ENCODE data around the gene SLIT3.

The SLIT3 gene

DNA sequence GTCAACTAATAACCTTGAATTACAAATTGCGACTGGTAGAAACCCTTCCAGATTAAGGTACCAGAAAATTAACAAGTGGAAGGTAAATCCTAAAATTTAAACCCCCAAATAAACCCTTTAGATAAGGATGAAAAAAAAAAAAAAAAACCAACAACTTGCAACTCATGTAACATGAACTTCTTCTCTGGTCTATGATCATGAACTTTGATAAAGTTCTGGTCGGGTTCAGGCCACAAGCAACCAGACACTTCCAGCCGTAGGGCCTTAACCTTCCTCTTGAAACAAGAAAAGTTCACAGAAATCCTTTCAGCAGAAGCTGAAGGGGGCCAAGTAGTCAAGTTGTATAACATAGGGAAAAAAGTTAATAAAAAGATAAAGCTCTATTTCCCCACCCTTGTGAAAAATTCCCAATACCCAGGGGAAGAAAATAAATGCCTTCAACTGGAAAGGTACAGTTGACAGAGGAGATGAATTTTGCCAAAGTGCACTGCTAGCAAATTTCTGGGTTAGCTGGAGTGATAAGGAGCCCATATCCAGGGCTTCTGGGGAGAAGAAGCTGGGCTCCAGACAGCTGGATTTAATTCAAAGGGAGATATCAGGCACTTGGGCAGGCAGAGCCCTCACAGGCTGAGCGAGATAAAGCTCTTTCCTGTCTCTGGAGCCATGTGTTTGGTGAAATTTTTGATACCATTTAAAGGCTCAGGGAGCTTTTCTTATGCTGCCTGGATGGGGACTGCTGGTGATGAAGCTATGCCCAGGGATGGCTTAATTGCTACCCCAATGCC, 487.6 kb downstream of the SLIT3 start:
- DNase-seq = no peak

DNA sequence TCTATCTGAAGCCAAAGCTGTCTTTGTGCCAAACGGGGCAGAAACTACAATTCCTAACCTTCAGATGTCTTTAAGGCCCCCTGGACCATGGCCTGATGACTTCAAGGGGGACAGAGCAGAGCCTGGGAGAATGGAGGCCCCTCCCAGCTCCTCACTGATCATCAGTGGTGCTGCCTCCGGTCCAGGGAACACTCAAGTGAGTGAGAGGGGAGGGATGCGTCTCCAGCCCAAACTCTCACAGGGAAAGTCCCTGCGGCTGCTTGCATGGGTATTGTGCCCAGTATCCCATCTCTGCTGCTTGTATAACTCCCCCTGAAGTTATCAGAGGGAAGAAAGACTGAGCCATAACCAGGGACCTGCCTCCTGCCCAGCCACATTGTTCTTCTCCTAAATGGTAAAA, 490.3 kb downstream of the SLIT3 start:
- no peak for DNase-seq

DNA sequence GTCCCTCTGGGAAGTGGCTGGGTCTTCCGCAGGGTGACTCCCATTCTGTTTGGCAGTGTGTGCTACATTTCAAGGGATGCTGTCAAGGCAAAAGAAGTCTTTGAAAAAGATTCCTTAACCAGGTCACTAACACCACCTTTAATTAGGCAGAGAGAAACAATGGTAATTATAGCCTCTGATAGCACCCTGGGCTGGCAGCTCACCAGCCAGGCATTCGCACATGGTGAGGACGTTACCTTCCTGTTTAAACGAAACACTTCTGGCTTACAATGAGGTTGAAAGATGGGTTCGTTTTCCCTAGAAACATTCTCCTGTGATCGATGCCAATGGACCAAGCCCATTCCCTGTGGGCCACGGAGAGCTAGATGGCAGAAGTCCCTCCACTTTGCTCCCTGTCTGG, 491.7 kb downstream of the SLIT3 start:
- no peak for DNase-seq

DNA sequence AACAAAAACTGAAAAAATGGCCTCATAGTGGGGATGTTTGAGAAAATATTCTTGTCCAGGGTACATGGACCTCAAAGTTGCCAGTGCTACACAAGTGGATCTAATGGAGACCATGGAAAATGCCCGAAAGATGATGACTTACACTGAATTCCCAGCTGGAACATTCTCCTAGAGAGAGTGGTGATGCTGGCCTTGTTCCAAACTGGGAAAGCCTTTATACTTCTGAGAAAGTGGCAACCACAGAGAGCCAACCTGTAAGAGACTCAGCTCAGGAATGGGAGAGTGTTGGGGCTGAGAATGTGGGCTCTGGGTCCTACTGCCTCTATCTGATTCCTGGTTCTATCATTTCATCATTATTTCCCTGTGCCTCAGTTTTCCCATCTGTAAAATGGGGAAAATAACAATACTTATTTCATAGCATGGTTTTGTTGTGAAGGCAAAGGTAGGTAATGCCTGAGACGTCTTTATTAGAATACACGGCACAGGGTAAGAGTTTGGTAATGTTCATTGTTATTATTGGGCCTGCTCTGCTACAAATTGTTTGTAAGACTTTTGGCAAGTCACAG, 492.8 kb downstream of the SLIT3 start:
- no peak for DNase-seq

DNA sequence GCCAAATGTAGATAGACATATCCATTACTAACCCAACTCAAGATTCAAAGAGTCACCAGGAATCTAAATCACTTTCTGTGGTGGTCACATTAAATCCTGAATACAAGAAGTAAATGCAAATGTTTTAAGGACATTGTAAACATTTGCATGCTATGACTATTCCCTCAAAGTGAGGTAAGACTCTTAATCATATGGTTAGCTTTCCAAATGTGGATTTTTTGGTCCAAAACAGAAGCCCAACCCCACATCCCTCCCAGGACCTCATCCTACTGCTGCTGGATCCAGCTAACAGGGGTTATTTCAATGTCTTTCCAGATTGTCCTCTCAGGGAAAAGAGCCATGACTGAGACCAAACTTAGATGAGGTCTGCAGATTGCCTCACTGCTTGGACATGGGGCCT, 493.7 kb downstream of the SLIT3 start:
- no peak for DNase-seq

DNA sequence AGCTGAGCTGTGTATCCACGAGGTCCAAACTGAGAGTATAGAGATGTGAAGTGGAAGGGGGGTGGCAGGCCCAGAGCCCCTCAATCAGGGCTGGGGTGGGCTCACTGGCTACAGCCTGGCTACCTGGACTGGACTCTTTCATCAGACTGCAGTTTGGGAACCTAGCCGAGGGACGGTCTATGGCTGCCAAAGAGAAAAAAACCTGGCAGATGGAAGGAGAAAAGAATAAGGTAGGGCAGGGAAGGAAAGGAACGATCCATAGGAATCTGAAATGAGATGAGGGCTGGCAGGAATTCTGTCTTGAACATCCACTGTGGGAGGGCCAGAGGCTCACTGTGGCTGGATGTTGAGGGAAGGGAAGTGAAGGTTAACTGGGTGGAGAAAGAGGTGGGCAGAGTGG, 497.4 kb downstream of the SLIT3 start:
- no peak for DNase-seq

DNA sequence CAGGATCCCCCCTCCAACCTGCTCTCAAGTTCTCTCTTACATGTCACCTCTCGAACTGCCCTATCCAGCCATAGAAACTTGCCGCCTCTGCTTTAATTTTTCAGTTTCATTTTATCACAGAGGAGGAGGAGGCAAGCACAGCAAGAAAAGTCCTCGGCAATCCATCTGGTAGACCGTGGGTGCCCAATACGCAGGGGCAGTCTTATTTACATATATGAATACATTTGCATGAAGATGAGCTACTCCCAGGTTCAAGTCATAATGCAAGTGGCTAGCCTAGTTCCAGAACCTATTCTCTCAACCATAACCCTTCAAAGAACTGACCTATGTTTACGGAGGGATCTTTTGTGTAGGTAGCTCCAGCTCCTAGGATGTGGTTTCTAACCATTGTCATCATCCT, 498.6 kb downstream of the SLIT3 start:
- DNase-seq = no peak

DNA sequence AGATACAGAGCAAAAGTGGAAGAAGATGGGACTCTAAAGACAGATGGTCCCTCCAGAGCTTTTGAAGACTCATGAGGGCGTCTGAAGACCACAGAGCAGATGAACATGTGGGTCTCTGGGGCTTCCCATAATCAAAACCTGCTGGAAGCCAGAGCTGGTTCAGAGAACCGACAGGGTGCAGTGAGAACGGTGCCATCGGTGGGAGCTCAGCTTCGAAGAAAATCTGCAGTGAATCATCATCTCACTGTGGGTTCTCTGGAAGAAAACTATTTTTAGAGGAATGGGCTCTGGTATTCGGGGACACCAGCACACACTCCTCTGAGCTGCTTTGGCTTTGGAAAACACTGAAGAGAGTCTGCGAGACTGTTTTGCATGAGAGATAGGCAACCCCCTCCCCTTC, 499.4 kb downstream of the SLIT3 start:
- DNase-seq = no peak

DNA sequence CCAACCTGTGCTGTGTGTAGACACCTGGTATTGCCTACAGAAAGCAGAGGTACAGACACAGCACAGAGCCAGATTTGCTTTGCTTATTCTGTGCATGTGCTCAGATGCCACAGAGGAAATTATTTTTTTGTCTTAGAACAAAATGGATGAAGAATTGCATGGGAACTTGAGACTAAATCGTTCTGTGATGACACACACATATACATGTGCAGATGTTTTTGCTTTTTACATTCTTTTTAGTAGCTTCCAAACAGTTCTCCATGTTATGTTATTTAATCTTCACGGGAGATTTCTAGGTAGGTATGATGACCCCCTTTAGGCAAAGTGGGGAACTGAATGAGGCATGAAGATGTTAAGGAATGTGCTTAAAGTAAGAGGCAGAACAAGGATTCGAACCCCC, 500.2 kb downstream of the SLIT3 start:
- no peak for DNase-seq

DNA sequence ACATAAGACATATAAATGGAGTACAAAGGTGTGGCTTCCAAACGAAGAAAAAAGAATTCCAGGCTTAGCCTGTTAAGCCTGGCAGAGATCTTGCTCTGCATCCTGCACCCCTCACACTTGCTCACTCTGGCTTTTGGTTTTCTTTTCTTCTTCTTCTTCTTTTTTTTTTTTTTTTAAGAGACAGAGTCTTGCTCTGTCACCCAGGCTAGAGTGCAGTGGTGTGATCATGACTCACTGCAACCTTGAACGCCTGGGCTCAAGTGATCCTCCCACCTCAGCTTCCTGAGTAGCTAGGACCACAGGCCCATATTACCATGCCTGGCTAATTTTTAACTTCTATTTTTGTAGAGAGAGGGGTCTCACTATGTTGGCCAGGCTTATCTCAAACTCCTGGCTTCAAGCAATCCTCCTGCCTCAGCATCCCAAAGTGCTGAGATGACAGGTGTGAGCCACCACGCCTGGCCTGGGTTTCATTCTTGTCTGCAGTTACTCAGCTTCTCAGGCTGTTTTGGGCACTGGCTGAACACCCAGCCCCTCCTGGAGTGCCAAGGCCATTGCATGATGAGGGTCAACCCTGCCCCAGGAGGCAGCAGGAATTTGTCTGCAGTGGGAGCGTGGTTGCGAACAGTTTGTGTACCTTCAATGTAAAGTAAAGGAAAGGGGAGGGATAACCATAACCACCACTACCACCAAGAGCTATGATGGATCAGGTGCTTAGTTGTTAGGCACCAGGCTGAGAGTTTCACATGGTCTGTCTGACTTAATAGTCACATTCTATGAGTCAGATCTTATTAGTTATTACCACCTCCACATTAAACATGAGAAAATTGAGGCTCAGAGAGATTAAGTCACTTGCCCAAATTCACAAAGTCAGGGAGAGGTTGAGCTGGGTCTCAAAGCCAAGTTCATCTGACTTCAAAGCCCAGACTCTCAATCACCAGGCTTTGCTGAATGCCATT, 502.6 kb downstream of the SLIT3 start:
- no peak for DNase-seq

DNA sequence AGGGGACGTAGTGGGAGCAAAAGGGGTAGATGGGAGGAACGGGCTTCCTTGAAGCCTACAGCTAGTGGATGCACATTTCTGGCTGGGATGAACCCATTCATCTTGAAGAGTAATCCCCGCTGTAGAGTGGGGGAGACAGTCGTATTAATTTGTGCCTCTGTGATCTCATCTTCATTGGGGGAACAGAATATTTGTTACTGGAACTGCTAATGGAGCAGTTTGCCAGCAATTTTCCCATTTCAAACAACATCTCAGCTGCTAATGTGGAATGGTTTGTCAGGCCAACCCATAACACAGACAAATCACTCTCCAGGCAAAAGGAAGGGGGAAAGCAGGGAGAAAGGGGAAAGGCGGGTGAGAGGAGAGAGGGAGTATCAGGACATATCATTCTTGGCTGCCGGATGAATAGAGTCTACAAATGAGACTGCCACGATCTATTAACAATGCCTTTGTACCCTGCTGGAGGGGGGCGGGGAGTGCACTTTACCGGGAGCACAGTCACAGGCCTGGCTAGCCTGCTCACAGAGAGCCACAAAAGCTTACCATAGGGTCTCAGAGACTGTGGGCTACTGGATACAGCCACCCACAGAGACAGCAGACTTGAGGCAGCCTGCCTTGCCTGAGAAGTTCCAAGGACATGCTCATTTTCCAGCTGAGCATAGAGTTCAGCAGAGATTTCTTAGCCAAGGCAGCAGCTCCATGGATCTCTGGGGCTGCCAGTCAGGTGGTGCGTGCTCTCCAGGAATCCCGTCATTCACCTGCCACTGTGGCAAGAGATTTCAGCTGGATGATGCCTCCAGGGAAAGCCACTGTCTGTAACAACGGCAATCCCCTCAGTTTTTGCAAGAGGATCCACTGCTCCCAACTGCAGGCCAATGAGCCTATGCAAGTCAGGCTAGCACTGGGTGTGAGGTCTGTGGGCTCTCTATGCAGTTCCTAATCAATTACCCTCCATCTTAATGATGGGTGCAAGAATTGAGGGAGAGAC, 504.1 kb downstream of the SLIT3 start:
- no peak for DNase-seq

DNA sequence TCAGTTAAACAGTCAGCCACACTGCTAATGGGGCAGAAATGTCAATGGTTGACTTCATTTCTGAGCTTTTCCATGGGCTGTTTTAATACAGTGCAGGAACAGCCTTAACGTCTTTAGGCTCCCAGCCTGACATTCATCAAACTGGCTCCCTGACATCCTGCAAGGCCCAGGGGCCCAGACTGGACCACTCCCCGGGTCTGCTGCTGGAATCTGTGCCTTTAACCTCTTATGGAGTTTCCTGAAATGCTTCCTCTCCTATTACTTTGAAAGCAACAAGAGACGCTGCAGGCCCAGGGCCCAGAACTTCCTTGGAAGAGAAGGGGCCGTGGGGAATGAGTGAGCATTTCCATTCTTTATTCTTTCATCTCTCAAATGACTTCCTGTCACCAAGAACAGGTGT, 504.9 kb downstream of the SLIT3 start:
- no peak for DNase-seq

DNA sequence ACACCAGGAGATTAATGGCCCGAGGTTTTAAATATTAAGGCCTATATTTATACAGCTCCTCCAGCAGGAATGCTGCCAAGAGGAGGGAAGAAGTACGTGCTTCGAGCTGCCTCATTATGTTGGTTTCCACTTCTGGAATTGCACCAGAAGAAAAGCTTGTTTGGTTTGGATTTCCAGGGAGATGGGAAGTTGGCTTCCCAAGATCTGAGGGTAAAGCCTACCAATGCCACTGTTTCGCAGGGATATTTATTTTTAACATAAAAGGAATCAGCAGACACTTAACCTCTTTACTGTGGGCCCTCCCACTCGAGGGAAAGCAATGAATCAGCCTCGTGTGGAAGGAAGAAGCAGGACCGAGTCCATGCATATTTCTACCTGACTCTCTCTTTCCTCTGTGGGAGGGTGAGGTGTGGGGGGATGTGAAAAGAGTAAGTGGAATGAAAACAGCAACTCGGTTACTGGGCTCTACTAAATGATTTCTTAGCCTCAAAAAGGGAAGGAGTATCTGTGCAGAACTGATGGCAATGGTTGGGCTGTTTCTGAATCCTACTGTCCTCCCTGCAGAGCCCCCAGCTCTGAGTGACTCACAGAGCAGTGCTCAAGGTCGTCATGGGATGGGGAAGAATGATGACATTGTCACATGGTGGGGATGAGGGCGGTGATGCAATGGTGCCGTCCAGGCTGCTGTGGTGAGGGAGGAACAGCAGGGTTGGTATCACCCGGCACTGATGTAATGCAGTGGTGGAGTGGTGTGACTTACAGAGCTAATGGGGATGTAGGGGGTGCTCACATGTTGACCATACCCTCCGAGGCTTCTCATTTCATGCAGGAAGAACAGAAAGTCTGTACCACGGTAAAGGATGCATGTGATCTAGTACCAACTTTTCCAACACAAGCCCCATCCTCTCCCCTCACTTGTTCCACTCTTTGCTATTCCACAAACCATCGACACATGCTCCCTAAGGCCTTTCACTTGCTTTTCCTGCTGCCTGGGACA, 506.8 kb downstream of the SLIT3 start:
- DNase-seq = peak; percentile 46

DNA sequence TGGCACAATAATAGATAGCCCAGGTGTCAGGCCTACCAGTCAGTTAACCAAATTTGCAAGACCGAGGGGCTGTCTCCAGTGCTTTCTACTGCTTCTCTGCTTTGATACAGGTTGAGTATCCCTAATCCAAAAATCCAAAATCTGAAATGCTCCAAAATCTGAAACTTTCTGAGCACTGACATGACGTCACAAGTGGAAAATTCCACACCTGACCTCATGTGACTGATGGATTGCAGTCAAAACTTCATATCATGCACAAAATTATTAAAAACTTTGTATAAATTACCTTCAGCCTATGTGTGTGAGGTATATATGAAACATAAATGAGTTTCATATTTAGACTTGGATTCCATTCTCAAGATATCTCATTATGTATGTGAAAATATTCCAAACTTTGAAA, 508.3 kb downstream of the SLIT3 start:
- DNase-seq = no peak

DNA sequence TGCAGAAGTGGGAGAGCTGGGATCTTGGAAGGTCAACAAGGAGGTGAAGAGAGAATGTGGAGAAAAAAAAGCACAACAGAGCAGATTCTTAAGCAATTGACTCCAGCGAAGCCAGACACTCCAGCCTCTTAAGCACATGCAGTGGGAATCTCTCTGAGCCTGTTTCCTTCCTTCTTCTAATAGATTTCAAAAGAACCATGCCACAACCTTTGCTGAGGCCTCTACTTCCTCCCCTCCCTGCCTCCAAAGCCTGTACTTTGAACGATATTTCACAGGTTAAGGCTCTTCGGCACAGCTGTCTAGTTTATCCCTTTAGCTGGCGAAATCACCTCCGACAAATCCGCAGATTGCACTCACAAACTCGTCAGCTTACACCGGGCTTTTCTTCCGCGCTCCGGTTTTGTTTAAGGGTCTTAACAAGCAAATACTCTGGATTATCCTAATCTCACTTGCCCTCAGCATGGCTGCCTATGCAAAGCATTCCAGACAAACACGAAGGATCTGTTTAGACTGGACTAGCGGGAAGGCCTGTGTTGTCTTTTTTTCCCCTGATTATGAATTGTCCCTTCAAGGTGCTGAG, 510.2 kb downstream of the SLIT3 start:
- DNase-seq = no peak

DNA sequence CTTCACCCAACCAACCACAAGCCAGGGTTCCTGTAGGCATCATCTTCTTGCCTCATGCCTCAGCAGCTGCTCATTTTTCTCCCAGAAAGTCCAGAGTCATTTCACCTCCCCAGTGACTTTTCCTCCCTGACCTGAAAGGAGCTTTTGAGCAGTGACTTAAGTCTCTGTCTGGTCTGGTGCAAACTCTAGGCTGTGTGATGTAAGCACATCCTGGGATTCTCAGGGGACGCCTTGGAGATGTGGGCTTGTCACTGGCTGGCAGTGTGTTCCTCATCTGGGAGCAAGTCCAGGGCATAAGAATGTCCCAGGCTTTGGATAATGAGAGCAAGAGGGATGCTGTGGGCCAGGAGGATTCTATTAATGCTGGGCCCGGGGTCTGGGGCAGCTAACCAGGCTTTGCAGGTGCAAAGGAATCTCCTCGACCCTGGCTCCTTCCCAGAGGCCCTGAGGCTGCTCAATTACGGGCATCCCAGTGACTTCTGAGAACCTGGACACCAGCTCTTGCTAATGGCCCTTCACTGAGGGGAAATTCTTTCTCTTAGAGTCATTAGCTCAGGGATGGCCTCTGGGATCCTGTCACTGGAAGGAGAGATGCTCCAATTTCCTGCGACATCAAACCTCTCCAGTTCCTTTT, 510.8 kb downstream of the SLIT3 start:
- DNase-seq = no peak

DNA sequence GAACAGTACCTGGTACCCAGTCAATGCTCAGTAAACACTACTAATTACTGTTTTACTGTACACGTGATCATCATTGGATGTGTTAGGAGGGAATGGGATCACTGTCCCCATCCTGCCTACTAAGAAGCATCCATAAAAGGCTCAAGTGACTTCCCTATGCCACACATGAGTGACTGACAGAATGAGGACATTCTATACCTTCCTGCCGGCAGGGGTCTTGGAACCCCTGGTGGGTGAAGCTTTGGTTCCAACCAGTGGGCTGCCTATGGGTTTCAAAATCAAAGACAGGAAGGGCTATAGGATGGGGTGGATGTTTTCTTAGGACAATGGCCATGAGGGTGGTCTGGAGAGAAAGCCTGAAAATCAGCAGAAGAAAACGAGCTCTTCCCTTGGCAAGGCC, 512.2 kb downstream of the SLIT3 start:
- DNase-seq = no peak

DNA sequence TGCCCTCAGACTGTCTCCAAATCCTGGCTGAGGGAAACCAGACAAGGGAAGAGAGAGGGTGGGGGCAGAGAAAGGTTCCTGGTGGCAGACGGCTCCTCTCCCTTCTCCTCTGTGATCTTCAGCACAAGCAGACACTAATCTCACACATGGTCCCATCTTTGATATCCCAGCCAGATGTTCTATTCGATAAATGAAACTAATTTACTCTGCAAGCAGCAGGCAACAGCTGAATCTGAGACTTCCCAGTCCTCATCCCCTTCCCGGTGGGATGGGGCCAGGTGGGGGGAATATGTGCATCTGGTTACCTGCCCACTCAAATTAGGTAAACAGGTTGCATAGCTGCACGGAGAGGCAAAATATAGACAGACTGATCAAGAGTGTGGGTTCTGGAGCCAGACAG, 512.8 kb downstream of the SLIT3 start:
- DNase-seq = no peak

DNA sequence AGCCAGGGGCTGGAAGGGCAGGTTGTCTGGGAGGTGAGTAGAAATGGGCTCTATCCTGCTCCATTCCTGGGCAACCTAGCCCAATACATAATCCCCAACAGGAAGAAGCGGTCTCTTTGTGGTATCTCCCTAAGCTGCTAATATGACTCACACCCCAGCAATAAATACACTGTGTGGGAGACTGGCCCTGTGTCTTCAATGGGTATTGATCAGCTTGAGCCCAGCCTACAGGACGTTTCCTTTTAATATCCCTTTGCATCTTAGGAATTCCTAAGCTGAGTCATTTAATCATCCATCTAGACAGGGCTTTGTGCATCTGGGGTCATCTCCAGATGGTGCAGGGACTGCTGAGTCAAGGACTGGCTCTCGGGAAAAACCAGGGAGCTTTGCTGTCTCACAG, 514.8 kb downstream of the SLIT3 start:
- no peak for DNase-seq

DNA sequence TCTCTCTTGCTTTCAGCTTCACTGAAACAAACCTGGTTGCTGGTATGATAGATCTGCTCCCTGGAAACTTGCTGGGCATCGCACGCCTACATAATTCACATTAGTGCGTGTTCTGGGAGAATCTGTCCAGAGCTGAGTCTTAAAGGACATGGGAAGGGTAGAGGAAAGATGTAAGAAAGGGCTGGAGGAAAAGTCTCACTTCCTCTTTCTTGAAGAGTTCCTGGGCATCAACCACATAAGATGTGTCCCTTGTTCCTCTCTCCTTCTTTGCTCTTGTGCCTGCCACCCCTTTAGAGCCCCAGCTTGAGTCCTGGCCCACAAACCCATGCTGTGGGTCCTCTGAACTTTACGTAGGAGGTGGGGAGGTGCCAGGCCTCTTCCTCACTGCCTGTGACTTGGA, 516.5 kb downstream of the SLIT3 start:
- no peak for DNase-seq

All from CD4-positive, alpha-beta T cell treated with Interleukin-15 for 1 hour (primary cell).